WI38 (cell line): Measurements from ENCODE around the gene INSYN2A.

Experiments
- H3K4me3 ChIP-seq: 2 replicates; pipeline ENCODE4 v1.5.1; 2011; ENCODE audit warnings: low read depth, mild to moderate bottlenecking, control low read depth, low read length
- CTCF ChIP-seq: IDR thresholded peaks from 2 replicates; pipeline ENCODE4 v1.5.1; 2012; ENCODE audit warnings: low read depth, mild to moderate bottlenecking, control low read depth, low read length

The INSYN2A gene

GRCh38 chr10:127189226-127189625, 7.2 kb downstream of the INSYN2A start:
- no peak for TF ChIP-seq CTCF
- H3K4me3 ChIP-seq: no peak overlapping the region

- no peak overlapping the region for H3K4me3 ChIP-seq
- no peak for TF ChIP-seq CTCF
Measured at GRCh38 chr10:127186813-127187212, 9.6 kb downstream of the INSYN2A start.

GRCh38 chr10:127184582-127184981, 11.8 kb downstream of the INSYN2A start:
- H3K4me3 ChIP-seq: no peak overlapping the region
- TF ChIP-seq CTCF: no peak

- TF ChIP-seq CTCF: no peak
- H3K4me3 ChIP-seq: no peak overlapping the region
Measured at GRCh38 chr10:127182161-127182560, 14.2 kb downstream of the INSYN2A start.

- H3K4me3 ChIP-seq: no peak overlapping the region
- no peak for TF ChIP-seq CTCF
Measured at GRCh38 chr10:127179612-127180250, 16.7 kb downstream of the INSYN2A start.

DNA sequence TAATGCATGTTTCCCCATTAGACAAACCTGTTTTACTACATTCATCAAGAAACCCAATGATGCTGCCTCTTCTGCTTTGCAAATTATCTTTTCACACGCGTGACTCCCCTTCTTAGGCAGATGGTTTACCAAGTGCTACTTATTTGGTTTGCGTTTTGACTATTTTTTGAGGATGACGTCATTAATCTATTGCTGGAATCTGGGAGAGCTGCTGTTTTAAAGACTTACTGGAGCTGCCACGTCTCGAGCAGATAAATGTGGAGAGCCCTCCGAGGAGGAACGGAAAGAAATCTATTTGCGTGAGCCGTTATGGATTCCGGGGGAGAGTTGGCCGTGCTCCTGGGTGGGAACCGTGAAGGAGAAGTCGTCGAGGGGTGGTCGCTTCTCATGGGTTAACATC, 19.7 kb downstream of the INSYN2A start:
- no peak for TF ChIP-seq CTCF
- H3K4me3 ChIP-seq: no peak overlapping the region

GRCh38 chr10:127175357-127176110, 20.9 kb downstream of the INSYN2A start:
- no peak overlapping the region for H3K4me3 ChIP-seq
- TF ChIP-seq CTCF: no peak
